Activated CD4-positive, alpha-beta T cell treated with anti-CD3 and anti-CD28 coated beads, Interleukin-10, Interleukin-2, amounts not matched to agents 100 ng/mL and 50 ng/mL, durations not matched to agents 16 hours and 8 hours (primary cell): ENCODE results near the gene BET1L.
A peak's percentile ranks its signal among the peaks of the same experiment; 100 is the strongest.

ENCODE experiments used
- DNase-seq: peaks from one replicate; pipeline ENCODE4 v3.0.0-alpha.2; 2020

The BET1L gene

GRCh38 chr11:209275-210121, 2.3 kb upstream of the BET1L start:
- DNase-seq, result no peak

- DNase-seq, result no peak
Measured at GRCh38 chr11:208917-209260, 1.7 kb upstream of the BET1L start.

- peak; percentile 87 for DNase-seq
Measured at GRCh38 chr11:208181-208916, 1.1 kb upstream of the BET1L start.

GRCh38 chr11:207863-208180, 623 bp upstream of the BET1L start:
- DNase-seq, result no peak

GRCh38 chr11:206526-207207, 532 bp downstream of the BET1L start:
- DNase-seq, result peak; percentile 38

GRCh38 chr11:206002-206384, 1.2 kb downstream of the BET1L start:
- DNase-seq, result no peak

GRCh38 chr11:205221-206001, 1.8 kb downstream of the BET1L start:
- no peak for DNase-seq

- DNase-seq, result no peak
Measured at GRCh38 chr11:204587-205109, 2.6 kb downstream of the BET1L start.

- no peak for DNase-seq
Measured at GRCh38 chr11:203945-204586, 3.1 kb downstream of the BET1L start.

GRCh38 chr11:203056-203944, 3.9 kb downstream of the BET1L start:
- no peak for DNase-seq

- no peak for DNase-seq
Measured at GRCh38 chr11:202490-202889, 4.7 kb downstream of the BET1L start.

GRCh38 chr11:201966-202365, 5.2 kb downstream of the BET1L start:
- no peak for DNase-seq

GRCh38 chr11:200224-201003, 6.8 kb downstream of the BET1L start:
- DNase-seq, result no peak

- DNase-seq, result no peak
Measured at GRCh38 chr11:199782-200181, 7.4 kb downstream of the BET1L start.

- no peak for DNase-seq
Measured at GRCh38 chr11:199004-199581, 8.1 kb downstream of the BET1L start.

GRCh38 chr11:198236-198806, 8.9 kb downstream of the BET1L start:
- DNase-seq, result no peak

- DNase-seq, result no peak
Measured at GRCh38 chr11:197741-198235, 9.4 kb downstream of the BET1L start.

GRCh38 chr11:196786-197731, 10.1 kb downstream of the BET1L start:
- no peak for DNase-seq
